Right lobe of liver (tissue), 6 donors: ENCODE results near the gene ANKLE1. TPM values are rescaled to one million over a fixed set of nuclear protein-coding genes. Genes with fewer than 3 reads are reported as not detected.

Experiments used
- ATAC-seq, 4 donors: fragments of 200-7000 bp; cut with Tn5 transposase; one replicate each; pipeline ENCODE4 v1.9.1; 2020; ENCODE audit warnings: mild to moderate bottlenecking in 4 of 4, moderate library complexity in 4 of 4
- DNase-seq, 3 donors: peaks; one replicate each; pipeline ENCODE4 v3.0.0-alpha.2; 2020
- H3K27ac ChIP-seq, 3 donors: fragments of 200-600 bp; one replicate each; pipeline ENCODE4 v1.8.0; 2022
- H3K27me3 ChIP-seq, 2 donors: fragments of 200-600 bp; one replicate each; pipeline ENCODE4 v1.8.0; 2022
- H3K36me3 ChIP-seq, 4 donors: fragments of 200-600 bp; sonication (generic) in 1 of 4; one replicate each; pipeline versions ENCODE4 v1.5.1 to v1.8.0; 2017 to 2022; ENCODE audit warnings: control low read depth in 1 of 4
- H3K4me1 ChIP-seq, 4 donors: fragments of 200-600 bp; sonication (generic) in 1 of 4; one replicate each; pipeline versions ENCODE4 v1.5.1 to v1.8.0; 2017 to 2022; ENCODE audit warnings: control low read depth in 1 of 4
- H3K4me3 ChIP-seq, 3 donors: fragments of 200-600 bp; one replicate each; pipeline ENCODE4 v1.8.0; 2022
- H3K9me3 ChIP-seq, 4 donors: fragments of 200-600 bp; sonication (generic) in 1 of 4; one replicate each; pipeline versions ENCODE4 v1.5.1 to v1.8.0; 2017 to 2022; ENCODE audit warnings: control low read depth in 1 of 4
- POLR2A ChIP-seq: fragments of 450-650 bp; IDR thresholded peaks from one replicate; pipeline ENCODE4 v1.6.1; 2017; ENCODE audit warnings: antibody characterized with exemption, mild to moderate bottlenecking
- WGBS: methylation state at CpG from one replicate; pipeline ENCODE4 v1.1.6; 2018; ENCODE audit warnings: low coverage, low lambda C conversion rate; ENCODE audit not compliant: insufficient coverage; ENCODE audit errors: missing lambda C conversion rate; 5-methylcytosine and 5-hydroxymethylcytosine counted together
- intact Hi-C, 2 donors: fragments of 100-400 bp; cut with DNase I; formaldehyde crosslinking; loops; one replicate each; pipeline versions ENCODE4 v1.11.2 to v1.14.1; 2022
- total RNA-seq, 6 experiments: library from RNA; depleted of rRNA in 2 of 6; stranded (reverse); fragments of >200 nt in 2 of 6; fragmentation: NEBNext Ultra II Directional in 3 of 6; extraction: Animal tissue kit (Norgen Biotek cat#: 25700) in 3 of 6; gene quantifications; one replicate each; pipeline versions ENCODE4 v1.1.0 to v1.2.4, GENCODE V29; 2016 to 2023
- TF ChIP-seq, protein P1 (sequence below), 4 donors: fragments of 200-600 bp in 3 of 4; fragments of 450-650 bp in 1 of 4; IDR thresholded peaks; one replicate each; pipeline versions ENCODE4 v1.5.1 to v1.8.0; 2016 to 2022; ENCODE audit warnings: antibody characterized with exemption in 4 of 4, mild to moderate bottlenecking in 2 of 4
- donor health status: DM: no; HTN: yes; CAD: no.
- donor health status: DM: no; HTN: no; CAD: no.
- donor health status: DM: no; HTN: no; CAD: no.
- donor health status: DM: no; HTN: yes; CAD: no.
- donor health status: DM: no; HTN: yes; CAD: no.

The ANKLE1 gene
- total RNA-seq, 6 experiments from 2014 or later, result 0.06 to 0.65 (median 0.37) TPM

- no peak for DNase-seq
- no peak for ATAC-seq
- Histone ChIP-seq H3K4me3 (no peak overlapping the region), H3K27ac (no peak overlapping the region), H3K4me1 (peaks cover 0 to 17% (median 8%) of the 10 kb centered on the region in 4 donors), H3K27me3 (no peaks in the 10 kb centered on the region), H3K9me3 (no peaks in the 10 kb centered on the region), H3K36me3 (no peaks in the 10 kb centered on the region)
- WGBS, result 58% methylated on average over 4 of the region's 21 CpGs
- intact Hi-C loops, result no loop called here
- TF ChIP-seq, protein P1, sequence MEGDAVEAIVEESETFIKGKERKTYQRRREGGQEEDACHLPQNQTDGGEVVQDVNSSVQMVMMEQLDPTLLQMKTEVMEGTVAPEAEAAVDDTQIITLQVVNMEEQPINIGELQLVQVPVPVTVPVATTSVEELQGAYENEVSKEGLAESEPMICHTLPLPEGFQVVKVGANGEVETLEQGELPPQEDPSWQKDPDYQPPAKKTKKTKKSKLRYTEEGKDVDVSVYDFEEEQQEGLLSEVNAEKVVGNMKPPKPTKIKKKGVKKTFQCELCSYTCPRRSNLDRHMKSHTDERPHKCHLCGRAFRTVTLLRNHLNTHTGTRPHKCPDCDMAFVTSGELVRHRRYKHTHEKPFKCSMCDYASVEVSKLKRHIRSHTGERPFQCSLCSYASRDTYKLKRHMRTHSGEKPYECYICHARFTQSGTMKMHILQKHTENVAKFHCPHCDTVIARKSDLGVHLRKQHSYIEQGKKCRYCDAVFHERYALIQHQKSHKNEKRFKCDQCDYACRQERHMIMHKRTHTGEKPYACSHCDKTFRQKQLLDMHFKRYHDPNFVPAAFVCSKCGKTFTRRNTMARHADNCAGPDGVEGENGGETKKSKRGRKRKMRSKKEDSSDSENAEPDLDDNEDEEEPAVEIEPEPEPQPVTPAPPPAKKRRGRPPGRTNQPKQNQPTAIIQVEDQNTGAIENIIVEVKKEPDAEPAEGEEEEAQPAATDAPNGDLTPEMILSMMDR (IDR thresholded peaks at IDR 0.05), result no peak
- no peak for TF ChIP-seq POLR2A
Observed at GRCh38 chr19:17248011-17248776, 33.5 kb upstream of the ANKLE1 start.

- intact Hi-C loops, result no loop called here
- WGBS, result 63% methylated on average over 5 of the region's 15 CpGs
- Histone ChIP-seq H3K36me3 (no peaks in the 10 kb centered on the region), H3K4me1 (peaks cover 0 to 17% (median 8%) of the 10 kb centered on the region in 4 donors), H3K4me3 (no peak overlapping the region), H3K27ac (no peak overlapping the region), H3K9me3 (no peaks in the 10 kb centered on the region), H3K27me3 (no peaks in the 10 kb centered on the region)
- ATAC-seq, result no peak
- DNase-seq, result no peak
- TF ChIP-seq, protein P1 (IDR thresholded peaks at IDR 0.05), result no peak
Observed at GRCh38 chr19:17249887-17250548, 31.7 kb upstream of the ANKLE1 start.

DNA sequence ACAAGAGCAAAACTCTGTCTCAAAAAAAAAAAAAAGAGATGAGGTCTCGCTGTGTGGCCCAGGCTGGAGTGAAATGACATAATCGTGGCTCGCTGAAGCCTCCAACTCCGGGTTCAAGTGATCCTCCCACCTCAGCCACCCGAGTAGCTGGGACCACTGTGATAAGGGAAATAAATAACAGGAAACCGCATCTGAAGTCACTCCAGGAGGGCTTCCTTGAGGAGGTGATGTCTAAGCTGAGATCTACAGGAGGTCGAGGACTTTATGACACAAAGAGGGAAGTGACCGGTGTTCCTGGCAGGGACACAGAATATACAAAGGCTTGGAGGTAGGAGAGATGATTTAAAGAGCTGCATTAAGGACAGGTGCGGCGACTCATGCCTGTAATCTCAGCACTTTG, 27.1 kb upstream of the ANKLE1 start:
- Histone ChIP-seq H3K27ac (no peak overlapping the region), H3K9me3 (no peaks in the 10 kb centered on the region), H3K4me1 (peaks cover 0 to 4% (median 0%) of the 10 kb centered on the region in 4 donors), H3K4me3 (no peak overlapping the region), H3K36me3 (no peaks in the 10 kb centered on the region), H3K27me3 (no peaks in the 10 kb centered on the region)
- WGBS, result 74% methylated on average over 10 of the region's 10 CpGs
- ATAC-seq (no peak), DNase-seq (no peak)
- TF ChIP-seq, protein P1 (IDR thresholded peaks at IDR 0.05), result no peak
- no peak for TF ChIP-seq POLR2A
- intact Hi-C loops, result no loop called here

DNA sequence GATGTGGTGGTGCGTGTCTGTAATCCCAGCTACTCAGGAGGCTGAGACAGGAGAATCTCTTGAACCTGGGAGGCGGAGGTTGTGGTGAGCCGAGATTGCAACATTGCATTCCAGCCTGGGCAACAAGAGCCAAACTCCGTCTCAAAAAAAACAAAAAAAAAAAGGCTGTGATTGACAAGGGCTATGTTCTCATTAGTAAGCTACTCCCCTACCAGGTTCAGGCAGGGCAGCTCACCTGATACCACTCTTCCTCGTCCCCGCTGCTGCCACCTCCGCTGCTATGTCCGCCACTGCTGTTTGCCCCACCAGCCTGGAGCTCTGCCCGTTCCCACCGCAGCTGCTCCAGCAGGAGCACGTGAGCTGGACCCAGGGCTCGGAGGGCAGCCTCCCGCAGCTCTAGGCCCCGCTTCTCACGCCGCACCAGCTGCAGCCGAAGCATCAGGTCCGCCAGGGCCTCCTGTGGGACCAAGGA, 26.5 kb upstream of the ANKLE1 start:
- TF ChIP-seq, protein P1 (IDR thresholded peaks at IDR 0.05), result no peak
- no peak for TF ChIP-seq POLR2A
- Histone ChIP-seq H3K9me3 (no peaks in the 10 kb centered on the region), H3K36me3 (no peaks in the 10 kb centered on the region), H3K27me3 (no peaks in the 10 kb centered on the region), H3K4me3 (no peak overlapping the region), H3K27ac (no peak overlapping the region), H3K4me1 (peaks cover 0 to 4% (median 0%) of the 10 kb centered on the region in 4 donors)
- peak; percentile 70 to 78 (median 72) for ATAC-seq
- intact Hi-C loops, result no loop called here
- peak in 1 of 3 donors; percentile 61 for DNase-seq
- WGBS, result 28% methylated on average over 10 of the region's 18 CpGs
